Measurements from ENCODE around the gene FETUB.

Gene FETUB

GRCh38 chr3:186636536-186636935 is 3.7 kb upstream of the FETUB start:
- DNase-seq = no peak

DNA sequence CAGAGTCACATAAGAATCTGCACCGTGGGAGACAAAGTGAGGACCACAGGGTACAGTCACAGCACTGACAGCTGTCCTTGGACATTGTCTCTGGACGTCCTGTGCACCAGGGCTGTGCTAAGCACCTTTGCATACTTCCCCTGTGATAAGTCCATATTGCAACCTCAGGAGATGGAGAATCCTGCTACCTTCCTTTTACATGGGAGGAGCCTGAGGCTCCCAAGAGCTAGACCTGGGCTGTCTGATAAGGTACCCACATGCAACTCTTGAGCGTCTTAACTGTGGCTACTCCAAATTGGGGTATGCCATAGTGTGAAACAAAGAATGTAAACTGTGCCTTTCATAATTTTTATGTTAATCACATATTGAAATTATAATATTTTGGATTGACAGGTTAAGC is 2.5 kb upstream of the FETUB start:
- DNase-seq = no peak

GRCh38 chr3:186638259-186638658 is 1.9 kb upstream of the FETUB start:
- no peak for DNase-seq

GRCh38 chr3:186640473-186640818 is 247 bp downstream of the FETUB start:
- DNase-seq = no peak

DNA sequence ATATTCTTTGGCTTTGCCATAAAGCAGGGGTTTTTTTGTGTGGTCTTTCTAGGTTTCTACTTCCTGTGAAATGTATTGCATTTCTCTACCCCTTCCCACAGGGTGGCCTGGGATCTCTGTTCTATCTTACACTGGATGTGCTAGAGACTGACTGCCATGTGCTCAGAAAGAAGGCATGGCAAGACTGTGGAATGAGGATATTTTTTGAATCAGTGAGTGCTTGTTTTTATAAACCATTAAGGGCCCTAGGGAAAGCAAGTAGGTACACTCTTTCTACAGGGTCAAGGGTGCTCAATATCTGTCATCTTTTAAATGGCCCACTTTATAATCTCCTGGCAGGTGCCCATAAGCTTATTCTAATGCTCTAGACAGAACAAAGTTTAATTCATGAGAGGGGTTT is 730 bp downstream of the FETUB start:
- DNase-seq = no peak

DNA sequence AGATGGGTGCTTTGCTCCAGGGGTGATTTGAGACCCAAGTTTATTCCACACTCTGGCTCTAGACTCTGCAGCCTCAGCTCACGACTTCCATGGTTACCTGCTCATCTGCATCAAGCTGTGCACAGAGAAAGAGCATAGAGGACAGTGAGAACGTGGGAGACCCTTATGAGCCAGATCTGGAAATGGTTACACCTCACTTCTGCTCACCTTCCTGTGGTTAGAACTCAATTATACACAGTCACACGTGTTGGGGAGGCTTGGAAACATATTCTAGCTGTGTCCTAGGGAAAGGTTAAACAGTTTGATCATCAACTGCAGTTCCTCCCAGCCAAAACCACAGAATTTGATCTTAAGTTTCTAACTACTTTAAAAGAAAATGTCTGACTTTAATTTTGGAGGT is 1.8 kb downstream of the FETUB start:
- DNase-seq = no peak

GRCh38 chr3:186643493-186643892 is 3.3 kb downstream of the FETUB start:
- no peak for DNase-seq

- DNase-seq = no peak
These were observed 4.5 kb downstream of the FETUB start for GRCh38 chr3:186644683-186645082.

DNA sequence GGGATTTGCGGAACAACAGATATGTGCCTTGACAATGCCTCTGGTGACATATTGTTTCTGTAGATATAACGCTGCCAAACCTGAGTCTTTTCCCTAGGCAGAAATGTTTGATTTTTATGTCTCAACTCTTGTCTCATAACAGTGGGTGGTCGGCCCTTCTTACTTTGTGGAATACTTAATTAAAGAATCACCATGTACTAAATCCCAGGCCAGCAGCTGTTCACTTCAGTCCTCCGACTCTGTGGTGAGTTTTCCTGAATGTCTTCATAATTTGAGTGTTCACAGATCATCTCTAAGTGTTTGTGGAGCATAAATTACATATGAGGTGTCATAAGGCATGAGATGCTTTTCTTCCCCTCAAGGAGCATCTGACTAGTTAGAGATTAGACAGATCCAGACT is 5.9 kb downstream of the FETUB start:
- no peak for DNase-seq

DNA sequence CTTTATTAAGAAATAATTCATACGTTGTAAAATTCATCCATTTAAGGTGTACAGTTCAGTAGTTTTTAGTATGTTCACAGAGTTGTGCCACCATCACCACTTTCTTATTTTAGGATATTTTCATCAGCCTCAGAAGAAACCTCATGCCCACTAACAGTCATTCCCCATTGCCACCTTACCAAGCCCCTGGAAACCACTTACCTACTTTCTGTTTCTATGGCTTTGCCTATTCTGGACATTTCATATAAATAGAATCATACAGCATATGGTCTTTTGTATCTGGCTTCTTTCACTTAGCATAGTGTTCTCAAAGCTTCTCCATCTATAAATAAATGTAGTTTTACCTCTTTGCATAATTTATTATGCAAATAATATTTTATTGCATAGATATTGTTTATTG is 6.6 kb downstream of the FETUB start:
- DNase-seq = no peak

DNA sequence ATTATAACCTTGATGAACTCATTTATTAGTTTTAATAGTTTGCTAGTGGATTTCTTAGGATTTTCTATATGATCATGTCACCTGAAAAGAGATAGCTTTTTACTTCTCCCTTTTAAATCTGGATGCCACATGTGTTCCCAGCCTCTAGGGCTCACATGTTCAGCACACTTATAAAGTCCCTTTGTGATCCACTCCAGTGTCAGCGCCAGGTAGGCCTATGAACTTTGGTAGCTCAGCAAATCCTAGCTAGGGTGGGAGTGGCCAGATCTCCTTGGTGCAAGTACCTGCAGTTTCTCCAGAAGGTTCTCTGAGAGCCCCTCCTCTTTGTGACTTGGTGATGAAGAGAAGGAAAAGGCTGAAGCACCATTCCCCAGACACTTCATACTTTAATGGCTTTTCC is 8.7 kb downstream of the FETUB start:
- DNase-seq = no peak

DNA sequence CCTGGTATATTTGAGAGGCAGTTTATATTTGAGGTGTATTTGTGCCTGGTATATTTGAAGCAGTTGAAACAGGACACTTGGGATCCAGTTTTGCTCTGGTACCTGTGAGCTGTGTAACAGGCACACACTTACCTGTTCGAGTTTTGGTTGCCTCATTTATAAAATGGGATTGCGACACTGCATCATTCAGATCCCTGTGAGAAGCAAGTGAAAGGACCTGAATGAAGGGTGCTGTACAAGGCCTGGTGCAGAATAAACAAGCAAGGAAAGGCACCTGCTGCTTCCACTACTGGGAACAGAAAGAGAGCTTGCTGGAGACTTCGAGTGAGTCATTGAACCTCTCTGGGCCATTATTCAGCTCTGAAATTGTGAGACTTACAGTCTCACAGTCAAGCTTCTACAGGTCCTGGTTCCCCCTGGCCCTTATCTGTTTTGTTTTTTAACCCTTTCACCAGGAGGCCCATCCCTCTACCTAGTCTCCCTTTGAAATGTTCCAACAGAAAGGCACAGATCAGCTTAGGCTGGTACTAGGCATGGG is 11.5 kb downstream of the FETUB start:
- DNase-seq = no peak

- no peak for DNase-seq
These were observed 13.0 kb downstream of the FETUB start for GRCh38 chr3:186653080-186653707.

GRCh38 chr3:186653984-186654383 is 13.8 kb downstream of the FETUB start:
- DNase-seq = no peak

GRCh38 chr3:186663361-186664118 is 23.3 kb downstream of the FETUB start:
- no peak for DNase-seq

- DNase-seq = no peak
These were observed 23.9 kb downstream of the FETUB start for GRCh38 chr3:186664119-186664495.

DNA sequence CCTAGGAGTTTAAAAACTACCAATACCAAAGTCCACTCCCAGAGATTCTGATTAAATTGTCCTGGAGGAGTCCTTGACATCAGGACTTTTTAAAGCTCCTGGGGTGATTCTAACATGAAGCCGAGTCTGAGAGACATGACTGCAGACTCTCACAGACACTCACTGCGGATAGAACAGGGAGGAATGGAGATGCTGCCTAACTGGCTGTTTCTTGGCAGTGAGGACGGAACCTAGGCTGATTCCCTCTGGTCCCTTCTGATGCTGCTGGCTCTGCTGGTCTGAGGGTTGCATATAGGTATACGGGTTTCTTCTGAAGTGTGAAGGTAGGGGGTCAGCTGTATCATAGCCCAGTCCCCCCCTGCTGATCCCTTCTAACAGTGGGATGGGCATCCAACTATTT is 24.3 kb downstream of the FETUB start:
- DNase-seq = no peak

DNA sequence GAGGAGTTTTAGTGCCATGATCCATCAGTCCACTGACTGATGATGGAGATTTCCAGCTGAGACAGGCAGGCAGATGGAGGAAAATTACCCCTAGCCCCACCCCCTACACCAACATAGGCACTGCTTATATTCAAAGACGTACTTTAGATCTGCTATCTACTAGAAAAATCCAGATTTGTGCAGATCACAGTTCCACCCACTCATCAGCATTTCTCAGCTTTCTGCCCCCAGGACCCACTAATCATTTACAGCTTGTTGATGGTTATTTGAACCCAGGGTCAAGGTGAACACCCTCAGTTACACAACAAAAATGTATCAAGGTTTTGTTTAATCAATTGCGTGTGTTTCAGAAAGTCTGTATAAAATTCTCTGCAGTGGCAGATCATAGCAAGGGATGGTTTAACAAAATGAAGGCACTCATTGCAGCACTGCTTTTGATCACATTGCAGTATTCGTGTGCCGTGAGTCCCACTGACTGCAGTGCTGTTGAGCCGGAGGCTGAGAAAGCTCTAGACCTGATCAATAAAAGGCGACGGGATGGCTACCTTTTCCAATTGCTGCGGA is 25.5 kb downstream of the FETUB start, which contains the start of gene HRG:
Gene HRG, plus strand, starts transcription at position 390 of the 564 bp plus-strand sequence. Its CDS starts 18 bp downstream, at position 408.
- DNase-seq = no peak

DNA sequence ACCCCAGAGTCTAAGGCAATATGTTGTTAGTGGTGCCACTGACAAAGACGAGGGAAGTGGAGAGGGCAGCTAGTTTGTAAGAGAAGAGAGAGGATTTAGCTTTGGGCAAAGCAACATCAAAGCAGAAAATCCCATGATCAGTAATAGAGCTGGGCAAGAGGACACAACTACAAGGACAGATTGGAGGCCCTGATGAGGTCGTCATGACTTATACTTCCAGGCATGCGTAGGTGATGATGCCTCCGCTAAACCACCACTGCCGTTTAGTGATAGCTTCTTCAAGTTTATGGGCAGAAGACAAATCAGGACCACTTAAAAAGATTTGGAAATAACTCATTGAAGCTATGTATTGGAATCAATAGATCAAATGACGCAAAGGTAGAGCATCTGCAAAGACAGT is 28.2 kb downstream of the FETUB start:
- no peak for DNase-seq

- DNase-seq = no peak
These were observed 29.3 kb downstream of the FETUB start for GRCh38 chr3:186669378-186670084.

DNA sequence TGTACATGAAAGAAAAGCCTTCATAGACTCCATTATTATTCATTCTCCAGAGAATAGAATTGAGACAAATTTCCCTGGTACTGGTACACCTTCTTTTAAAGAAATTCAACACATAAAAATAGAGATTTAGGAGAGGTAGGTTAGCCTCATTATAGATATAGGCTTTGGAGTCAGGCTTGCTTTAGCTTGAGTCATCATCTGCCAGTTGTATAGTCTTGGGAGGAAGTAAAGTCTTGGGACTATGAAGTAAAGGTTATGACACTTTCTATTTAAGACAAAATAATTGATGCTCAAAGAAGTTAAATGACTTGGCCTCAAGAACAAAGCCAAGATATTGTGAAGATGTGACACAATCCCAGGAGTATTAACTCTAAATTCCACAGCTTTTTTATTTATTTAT is 30.0 kb downstream of the FETUB start:
- no peak for DNase-seq

DNA sequence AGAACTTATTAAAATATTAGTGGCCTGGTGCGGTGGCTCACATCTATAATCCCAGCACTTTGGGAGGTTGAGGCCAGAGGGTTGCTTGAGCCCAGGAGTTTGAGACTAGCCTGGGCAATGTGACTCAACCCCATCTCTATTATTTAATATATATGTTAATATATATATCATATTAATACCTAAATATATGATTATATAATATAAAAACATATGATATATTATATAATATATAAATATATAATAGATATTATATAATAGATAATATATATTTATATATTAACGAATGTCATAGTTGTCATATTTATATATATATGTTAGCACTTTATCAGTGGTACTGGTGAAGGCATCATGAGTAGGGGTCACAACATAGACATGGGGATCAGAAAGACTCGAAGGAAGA is 30.9 kb downstream of the FETUB start:
- no peak for DNase-seq

DNA sequence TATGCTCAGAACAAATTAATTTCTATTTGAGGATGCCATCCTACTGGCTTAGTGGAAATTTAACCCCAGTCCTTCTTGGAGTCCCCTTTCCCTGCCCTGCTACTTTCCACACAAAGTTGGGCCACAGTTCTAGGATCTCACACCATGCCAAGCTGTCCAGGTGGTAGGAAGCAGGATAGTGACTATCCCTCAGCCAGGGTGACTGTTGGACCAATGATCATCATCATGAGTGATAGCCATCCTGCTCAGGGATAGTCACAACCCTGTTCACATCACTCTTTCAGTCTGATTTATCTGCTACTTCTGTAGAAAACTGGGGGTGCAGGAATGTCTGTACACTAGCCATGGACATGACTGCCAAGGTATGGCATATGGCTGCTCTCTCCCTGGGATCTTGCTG is 38.4 kb downstream of the FETUB start:
- no peak for DNase-seq

DNA sequence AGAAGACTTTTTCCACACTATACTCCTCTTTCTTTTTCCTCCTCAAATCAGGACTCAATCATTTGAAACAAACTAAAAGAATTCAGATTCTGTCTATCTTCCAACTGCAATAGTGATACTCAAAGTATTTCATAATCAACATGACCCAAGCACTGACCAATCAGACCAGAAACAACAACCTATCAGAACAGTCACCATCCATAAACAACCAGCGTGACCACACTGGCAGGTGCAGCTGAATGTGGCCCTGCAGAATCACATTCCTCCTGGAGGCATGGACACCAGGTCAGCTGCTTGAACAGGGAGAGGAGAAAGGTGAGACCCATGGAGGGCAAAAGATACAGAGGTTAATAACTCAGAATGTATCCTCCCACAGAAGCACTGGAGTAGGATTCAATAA is 39.0 kb downstream of the FETUB start:
- DNase-seq = no peak
